Natural killer cell (primary cell): Measurements from ENCODE around the gene RFX4. TPM values are rescaled to one million over a fixed set of nuclear protein-coding genes. Genes with fewer than 3 reads are reported as not detected.

Experiments used
- ATAC-seq, 3 donors: fragments of 150-1000 bp in 2 of 3; fragments of 200-7000 bp in 1 of 3; cut with Tn5 transposase; 1 replicate in 1 of 3; 2 replicates in 2 of 3; pipeline ENCODE4 v1.10.0; 2021; ENCODE audit warnings: mild to moderate bottlenecking in 2 of 3, moderate library complexity in 2 of 3
- DNase-seq, 2 donors: peaks; one replicate each; pipeline versions ENCODE4 v3.0.0 to v3.0.0-alpha.2; 2013 to 2021; ENCODE audit warnings: mixed read lengths in 1 of 2
- H3K27ac ChIP-seq: one replicate; pipeline ENCODE4 v1.5.1; 2013; ENCODE audit warnings: mild to moderate bottlenecking, low read length
- H3K27me3 ChIP-seq: one replicate; pipeline ENCODE4 v1.6.1; 2013; ENCODE audit warnings: low read length; ENCODE audit not compliant: control insufficient read depth, insufficient read depth
- H3K36me3 ChIP-seq: one replicate; pipeline ENCODE4 v1.6.1; 2013; ENCODE audit warnings: low read length; ENCODE audit not compliant: control insufficient read depth, insufficient read depth
- H3K4me1 ChIP-seq: one replicate; pipeline ENCODE4 v1.6.1; 2013; ENCODE audit warnings: low read length; ENCODE audit not compliant: control insufficient read depth, insufficient read depth
- H3K4me3 ChIP-seq: one replicate; pipeline ENCODE4 v1.5.1; 2013; ENCODE audit warnings: low read length
- H3K9me3 ChIP-seq: one replicate; pipeline ENCODE4 v1.6.1; 2013; ENCODE audit warnings: low read length; ENCODE audit not compliant: control insufficient read depth, insufficient read depth
- H3K27ac Mint-ChIP-seq, 2 donors: one replicate each; pipeline ENCODE4 v1.8.0; 2022; ENCODE audit warnings: mild to moderate bottlenecking in 2 of 2, mixed read lengths in 2 of 2, moderate library complexity in 1 of 2
- H3K27me3 Mint-ChIP-seq, 2 donors: one replicate each; pipeline ENCODE4 v1.8.0; 2022; ENCODE audit warnings: low read depth in 2 of 2, mixed read lengths in 2 of 2
- H3K36me3 Mint-ChIP-seq: one replicate; pipeline ENCODE4 v1.8.0; 2022; ENCODE audit warnings: mixed read lengths
- H3K4me1 Mint-ChIP-seq, 2 donors: one replicate each; pipeline ENCODE4 v1.8.0; 2022; ENCODE audit warnings: mixed read lengths in 2 of 2
- H3K4me3 Mint-ChIP-seq: one replicate; pipeline ENCODE4 v1.8.0; 2022; ENCODE audit warnings: mild to moderate bottlenecking, moderate library complexity, mixed read lengths
- H3K9me3 Mint-ChIP-seq, 2 donors: one replicate each; pipeline ENCODE4 v1.8.0; 2022; ENCODE audit warnings: mixed read lengths in 2 of 2
- WGBS: methylation state at CpG from one replicate; pipeline ENCODE4 v1.1.7; 2013; ENCODE audit warnings: missing lambda C conversion rate; ENCODE audit not compliant: insufficient coverage; 5-methylcytosine and 5-hydroxymethylcytosine counted together
- intact Hi-C: fragments of 100-400 bp; cut with micrococcal nuclease; formaldehyde crosslinking; loops from one replicate; pipeline ENCODE4 v1.14.2; 2022
- total RNA-seq, 4 donors: library from RNA; stranded (reverse); fragments of 120-200 nt in 1 of 4; gene quantifications; one replicate each; pipeline versions ENCODE4 v1.2.3 to v1.2.4, GENCODE V29; 2013 to 2022
- TF ChIP-seq, protein P1 (sequence below): fragments of 200-600 bp; IDR thresholded peaks from one replicate; pipeline ENCODE4 v1.8.0; 2022; ENCODE audit warnings: antibody characterized with exemption

The RFX4 gene
- total RNA-seq, 3 donors from 2014 or later (not counting 1 experiment from before 2014, with no cell fraction given): not detected

DNA sequence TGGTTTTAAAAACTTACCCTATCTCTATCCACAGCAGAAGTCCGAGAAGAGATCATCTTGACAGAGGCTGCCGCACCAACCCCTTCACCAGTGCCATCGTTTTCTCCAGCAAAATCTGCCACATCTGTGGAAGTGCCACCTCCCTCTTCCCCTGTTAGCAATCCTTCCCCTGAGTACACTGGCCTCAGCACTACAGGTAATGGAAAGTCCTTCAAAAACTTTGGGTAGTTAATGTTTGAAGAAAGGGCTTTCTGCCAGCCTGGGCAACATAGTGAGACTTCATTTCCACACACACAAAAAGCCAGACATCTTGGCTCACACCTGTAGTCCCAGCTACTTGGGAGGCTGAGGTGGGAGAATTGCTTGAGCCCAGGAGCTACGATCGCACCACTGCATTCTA lies 150.1 kb downstream of the RFX4 start:
- no peaks in the 10 kb centered on the region for H3K4me1 Mint-ChIP-seq
- H3K4me1 ChIP-seq: no peaks in the 10 kb centered on the region

DNA sequence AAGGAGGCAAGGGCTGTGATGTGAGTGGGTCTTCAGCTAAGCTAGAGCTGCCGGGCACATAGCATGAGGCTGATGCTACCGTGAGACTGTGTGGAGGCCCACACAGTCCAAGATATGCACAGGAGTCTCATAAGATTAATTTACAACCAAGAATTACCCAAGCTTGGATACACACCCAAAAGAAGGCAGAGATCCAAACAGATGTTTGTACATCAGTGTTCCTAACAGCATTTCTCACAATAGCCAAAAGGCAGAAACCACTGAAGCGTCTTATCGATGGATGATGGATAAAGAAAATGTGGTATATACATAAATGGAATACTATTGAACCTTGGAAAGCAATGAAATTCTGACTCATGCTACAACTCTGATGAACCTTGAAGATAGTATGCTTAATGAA lies 150.9 kb downstream of the RFX4 start:
- H3K4me1 Mint-ChIP-seq: no peaks in the 10 kb centered on the region
- TF ChIP-seq, protein P1, sequence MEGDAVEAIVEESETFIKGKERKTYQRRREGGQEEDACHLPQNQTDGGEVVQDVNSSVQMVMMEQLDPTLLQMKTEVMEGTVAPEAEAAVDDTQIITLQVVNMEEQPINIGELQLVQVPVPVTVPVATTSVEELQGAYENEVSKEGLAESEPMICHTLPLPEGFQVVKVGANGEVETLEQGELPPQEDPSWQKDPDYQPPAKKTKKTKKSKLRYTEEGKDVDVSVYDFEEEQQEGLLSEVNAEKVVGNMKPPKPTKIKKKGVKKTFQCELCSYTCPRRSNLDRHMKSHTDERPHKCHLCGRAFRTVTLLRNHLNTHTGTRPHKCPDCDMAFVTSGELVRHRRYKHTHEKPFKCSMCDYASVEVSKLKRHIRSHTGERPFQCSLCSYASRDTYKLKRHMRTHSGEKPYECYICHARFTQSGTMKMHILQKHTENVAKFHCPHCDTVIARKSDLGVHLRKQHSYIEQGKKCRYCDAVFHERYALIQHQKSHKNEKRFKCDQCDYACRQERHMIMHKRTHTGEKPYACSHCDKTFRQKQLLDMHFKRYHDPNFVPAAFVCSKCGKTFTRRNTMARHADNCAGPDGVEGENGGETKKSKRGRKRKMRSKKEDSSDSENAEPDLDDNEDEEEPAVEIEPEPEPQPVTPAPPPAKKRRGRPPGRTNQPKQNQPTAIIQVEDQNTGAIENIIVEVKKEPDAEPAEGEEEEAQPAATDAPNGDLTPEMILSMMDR: no peak
- H3K27me3 Mint-ChIP-seq: peaks cover 9 to 26% of the 10 kb centered on the region in 2 donors
- H3K9me3 Mint-ChIP-seq: no peaks in the 10 kb centered on the region
- ATAC-seq: no peak
- H3K27ac ChIP-seq: no peak overlapping the region
- whole genome bisulfite sequencing: 91% methylated on average over 4 of the region's 4 CpGs
- no peaks in the 10 kb centered on the region for H3K4me1 ChIP-seq
- no peak overlapping the region for H3K27ac Mint-ChIP-seq
- no peaks in the 10 kb centered on the region for H3K36me3 Mint-ChIP-seq
- intact Hi-C loops: no loop called here
- no peaks in the 10 kb centered on the region for H3K9me3 ChIP-seq
- no peak overlapping the region for H3K4me3 ChIP-seq
- DNase-seq: no peak
- no peaks in the 10 kb centered on the region for H3K36me3 ChIP-seq
- no peak overlapping the region for H3K4me3 Mint-ChIP-seq
- H3K27me3 ChIP-seq: no peaks in the 10 kb centered on the region

More for the DNA sequence above, 150.1 kb downstream of the RFX4 start:
- no peaks in the 10 kb centered on the region for H3K9me3 Mint-ChIP-seq
- H3K27ac ChIP-seq: no peak overlapping the region
- peaks cover 9 to 26% of the 10 kb centered on the region in 2 donors for H3K27me3 Mint-ChIP-seq
- no peaks in the 10 kb centered on the region for H3K36me3 ChIP-seq
- intact Hi-C loops: no loop called here
- TF ChIP-seq, protein P1: no peak
- no peaks in the 10 kb centered on the region for H3K27me3 ChIP-seq
- H3K4me3 Mint-ChIP-seq: no peak overlapping the region
- 96% methylated on average over 5 of the region's 5 CpGs for WGBS
- DNase-seq (no peak), ATAC-seq (no peak)
- no peak overlapping the region for H3K27ac Mint-ChIP-seq
- H3K4me3 ChIP-seq: no peak overlapping the region
- no peaks in the 10 kb centered on the region for H3K9me3 ChIP-seq
- no peaks in the 10 kb centered on the region for H3K36me3 Mint-ChIP-seq

DNA sequence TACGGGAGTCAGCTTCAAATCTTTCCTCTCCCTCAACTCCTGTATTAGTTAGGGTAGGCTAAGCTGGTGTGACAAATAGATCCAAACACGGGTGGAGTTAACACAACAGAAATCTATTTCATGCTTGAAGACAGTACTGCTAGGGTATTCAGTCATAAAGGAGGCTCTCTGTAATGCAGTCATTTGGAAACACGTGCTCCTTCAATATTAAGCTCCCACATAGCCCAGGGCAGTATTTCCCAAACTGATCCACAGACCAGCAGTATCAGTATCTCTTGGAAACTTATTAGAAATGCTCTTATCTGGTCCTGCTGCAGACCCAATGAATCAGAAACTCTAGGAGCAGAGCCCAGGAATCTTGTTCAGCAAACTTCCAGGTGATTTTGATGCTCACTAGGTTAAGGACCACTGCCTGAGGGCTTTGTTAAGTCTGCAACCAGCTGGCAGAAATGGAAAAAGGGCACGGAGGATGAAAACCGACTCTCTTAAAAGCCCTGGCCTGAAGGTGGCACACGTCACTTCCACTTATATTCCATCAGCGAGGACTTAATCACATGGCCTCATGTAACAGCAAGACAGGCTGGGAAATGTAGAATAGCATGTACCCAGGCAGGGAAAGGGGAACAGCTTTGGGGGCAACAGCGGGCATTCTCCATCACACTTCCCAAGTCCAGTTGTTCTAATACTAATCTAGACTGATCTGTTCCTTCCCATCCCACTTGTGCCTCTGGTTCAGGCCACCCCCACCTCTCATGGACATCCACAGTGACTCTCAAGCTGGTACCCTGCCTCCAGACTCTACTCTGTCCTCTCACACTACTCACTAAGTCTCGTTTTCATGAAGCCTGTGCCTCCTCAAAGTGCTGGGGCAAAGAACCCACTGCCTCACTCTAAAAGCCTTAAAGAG lies 153.5 kb downstream of the RFX4 start:
- DNase-seq (peak in 1 of 2 donors; percentile 65), ATAC-seq (no peak)
- no peaks in the 10 kb centered on the region for H3K9me3 Mint-ChIP-seq
- no peak overlapping the region for H3K27ac ChIP-seq
- H3K9me3 ChIP-seq: no peaks in the 10 kb centered on the region
- WGBS: 79% methylated on average over 8 of the region's 9 CpGs
- no peak overlapping the region for H3K27ac Mint-ChIP-seq
- TF ChIP-seq, protein P1: no peak
- no peaks in the 10 kb centered on the region for H3K4me1 Mint-ChIP-seq
- intact Hi-C loops: no loop called here
- H3K36me3 Mint-ChIP-seq: no peaks in the 10 kb centered on the region
- H3K27me3 ChIP-seq: no peaks in the 10 kb centered on the region
- no peak overlapping the region for H3K4me3 Mint-ChIP-seq
- H3K4me1 ChIP-seq: no peaks in the 10 kb centered on the region
- no peaks in the 10 kb centered on the region for H3K36me3 ChIP-seq
- no peak overlapping the region for H3K4me3 ChIP-seq
- peaks cover 13 to 39% of the 10 kb centered on the region in 2 donors for H3K27me3 Mint-ChIP-seq
